ENCODE results near the gene NHLRC4.

Gene NHLRC4, protein sequence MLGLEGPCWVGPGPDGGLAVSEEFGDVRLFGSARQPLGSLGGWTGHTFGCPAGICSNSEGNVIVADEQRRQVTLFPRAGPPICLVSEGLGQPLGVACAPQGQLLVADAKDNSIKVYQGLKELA

DNA sequence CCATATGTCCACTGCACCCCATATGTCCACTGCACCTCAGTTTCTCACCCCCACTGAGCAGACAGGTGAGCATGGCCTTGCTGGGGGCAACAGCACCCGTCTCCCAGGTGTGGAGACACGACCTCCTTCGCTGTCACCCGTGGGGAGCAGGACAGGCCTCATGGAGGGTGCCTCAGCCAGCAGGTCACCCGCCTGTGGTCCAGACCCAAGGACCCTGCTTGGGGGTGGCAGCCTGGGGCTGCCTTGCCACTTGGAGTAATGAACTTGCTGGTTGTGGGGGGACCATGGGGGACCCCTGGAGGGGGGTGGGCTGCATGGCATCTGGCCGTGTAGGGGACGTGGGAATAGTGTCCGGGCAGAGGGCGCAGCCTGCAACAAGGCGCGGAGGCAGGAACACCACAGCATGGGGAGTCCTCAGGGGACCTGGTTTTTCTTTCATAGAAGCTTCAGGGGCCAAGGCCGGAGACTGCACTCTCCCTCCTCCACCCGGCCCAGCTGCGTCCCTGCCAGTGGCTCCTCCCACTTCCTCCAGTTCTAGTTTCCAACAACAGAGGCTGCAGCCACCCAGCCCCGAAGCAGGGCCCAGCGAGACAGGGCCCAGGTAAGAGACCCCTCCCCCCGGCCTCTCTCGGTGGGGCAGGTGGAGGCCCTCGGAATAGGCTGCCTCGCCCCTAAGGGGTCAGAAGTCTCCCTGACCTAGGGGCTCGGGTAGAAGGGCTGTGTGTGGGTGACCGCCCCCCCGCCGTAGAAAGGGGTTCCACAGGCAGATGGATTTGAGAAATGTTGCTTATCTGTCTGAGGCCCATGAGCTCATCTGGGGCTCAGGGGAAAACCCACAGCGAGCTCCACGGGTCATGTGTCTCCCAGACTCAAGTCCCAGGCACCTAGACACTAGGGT lies at the start of gene NHLRC4:
NHLRC4 (plus strand) TSS at position 531 of the 898 bp plus-strand sequence. CDS start 1,043 bp downstream, outside the sequence.
- DNase-seq: peak in 1 of 14 donors; percentile 23

DNA sequence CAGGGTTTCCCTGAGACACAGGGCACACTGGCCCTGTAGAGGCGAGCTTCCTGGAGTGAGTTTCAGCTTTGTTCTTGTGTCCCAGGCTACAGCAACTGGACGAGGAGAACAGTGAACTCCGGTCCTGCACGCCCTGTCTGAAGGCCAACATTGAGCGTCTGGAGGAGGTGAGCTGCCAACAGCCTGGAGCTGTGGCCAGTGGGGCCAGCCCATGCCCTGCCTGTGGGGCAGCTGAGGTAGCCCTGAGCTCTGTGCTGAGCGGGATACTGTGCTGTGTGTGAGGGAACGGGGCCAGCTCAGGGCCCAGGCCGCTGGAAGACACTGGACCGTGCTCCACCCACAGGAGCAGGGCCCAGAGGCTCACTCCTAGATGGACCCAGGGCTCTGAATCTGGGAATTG lies 47.9 kb upstream of the NHLRC4 start:
- peak in 4 of 14 donors; percentile 24 to 51 (median 42) for DNase-seq

DNA sequence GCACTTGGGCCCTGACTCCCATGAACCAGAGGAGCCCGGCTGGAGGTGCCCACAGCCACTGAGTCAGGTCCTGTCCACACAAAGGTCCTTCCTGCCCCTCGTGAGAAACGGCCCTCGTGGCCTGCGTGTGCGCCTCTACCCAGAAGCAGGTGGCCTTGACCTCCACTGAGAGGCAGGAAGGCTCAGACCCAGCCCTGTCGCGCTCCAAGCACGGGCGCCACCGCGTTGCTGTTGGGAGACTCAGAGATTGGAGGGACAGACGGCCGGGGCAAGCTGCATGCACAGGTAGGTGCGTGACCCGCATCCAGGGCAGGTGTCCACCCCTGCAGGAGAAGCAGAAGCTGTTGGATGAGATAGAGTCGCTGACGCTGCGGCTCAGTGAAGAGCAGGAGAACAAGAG lies 47.4 kb upstream of the NHLRC4 start:
- DNase-seq: no peak

DNA sequence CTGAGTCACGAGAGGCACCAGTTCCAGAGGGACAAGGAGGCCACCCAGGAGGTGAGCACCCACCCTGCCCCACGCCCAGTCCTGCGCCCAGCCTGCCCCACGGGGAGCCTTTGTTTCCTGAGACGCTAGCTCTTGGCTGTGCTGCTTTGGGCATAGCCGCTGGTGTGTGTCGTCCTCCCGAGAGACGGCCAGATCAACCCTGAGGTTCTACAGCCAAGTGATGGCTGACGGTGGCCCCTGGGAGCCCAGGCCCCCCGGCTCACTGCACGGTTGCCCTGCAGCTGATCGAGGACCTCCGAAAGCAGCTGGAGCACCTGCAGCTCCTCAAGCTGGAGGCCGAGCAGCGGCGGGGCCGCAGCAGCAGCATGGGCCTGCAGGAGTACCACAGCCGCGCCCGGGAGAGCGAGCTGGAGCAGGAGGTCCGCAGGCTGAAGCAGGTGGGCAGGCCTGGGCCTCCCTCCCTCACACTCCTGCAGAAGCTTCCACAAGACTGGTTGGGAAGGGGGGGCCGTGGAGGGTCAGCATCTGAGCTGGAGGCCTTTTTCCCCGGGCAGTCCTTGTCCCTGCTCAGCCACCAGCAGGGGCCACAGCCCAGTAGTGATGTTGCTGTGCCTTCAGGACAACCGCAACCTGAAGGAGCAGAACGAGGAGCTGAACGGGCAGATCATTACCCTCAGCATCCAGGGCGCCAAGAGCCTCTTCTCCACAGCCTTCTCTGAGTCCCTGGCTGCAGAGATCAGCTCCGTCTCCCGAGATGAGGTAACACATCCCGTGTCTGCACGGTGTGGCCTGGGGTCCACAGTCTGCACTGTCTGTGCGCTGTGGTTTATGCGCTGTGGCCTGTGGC lies 46.7 kb upstream of the NHLRC4 start:
- no peak for DNase-seq

DNA sequence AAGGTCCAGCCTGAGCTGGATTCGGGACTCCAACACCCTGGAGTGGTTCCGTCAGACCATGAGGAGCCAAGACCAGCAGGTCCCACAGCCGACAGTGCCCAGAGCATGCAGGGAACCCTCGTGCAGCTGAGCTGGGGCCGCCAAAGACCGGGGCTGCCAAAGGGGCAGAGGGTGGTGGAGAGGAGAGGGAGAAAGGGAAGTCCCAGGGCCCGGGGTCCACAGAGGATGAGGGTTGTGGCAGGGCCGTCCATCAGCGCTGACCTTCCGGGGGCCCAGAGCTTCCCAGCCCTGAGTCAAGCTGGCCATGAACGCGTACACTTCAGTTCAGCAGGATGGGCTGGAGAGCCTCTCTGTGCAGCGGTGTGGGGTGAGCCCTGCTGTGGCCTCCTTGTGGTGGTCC lies 46.0 kb upstream of the NHLRC4 start:
- DNase-seq: no peak

DNA sequence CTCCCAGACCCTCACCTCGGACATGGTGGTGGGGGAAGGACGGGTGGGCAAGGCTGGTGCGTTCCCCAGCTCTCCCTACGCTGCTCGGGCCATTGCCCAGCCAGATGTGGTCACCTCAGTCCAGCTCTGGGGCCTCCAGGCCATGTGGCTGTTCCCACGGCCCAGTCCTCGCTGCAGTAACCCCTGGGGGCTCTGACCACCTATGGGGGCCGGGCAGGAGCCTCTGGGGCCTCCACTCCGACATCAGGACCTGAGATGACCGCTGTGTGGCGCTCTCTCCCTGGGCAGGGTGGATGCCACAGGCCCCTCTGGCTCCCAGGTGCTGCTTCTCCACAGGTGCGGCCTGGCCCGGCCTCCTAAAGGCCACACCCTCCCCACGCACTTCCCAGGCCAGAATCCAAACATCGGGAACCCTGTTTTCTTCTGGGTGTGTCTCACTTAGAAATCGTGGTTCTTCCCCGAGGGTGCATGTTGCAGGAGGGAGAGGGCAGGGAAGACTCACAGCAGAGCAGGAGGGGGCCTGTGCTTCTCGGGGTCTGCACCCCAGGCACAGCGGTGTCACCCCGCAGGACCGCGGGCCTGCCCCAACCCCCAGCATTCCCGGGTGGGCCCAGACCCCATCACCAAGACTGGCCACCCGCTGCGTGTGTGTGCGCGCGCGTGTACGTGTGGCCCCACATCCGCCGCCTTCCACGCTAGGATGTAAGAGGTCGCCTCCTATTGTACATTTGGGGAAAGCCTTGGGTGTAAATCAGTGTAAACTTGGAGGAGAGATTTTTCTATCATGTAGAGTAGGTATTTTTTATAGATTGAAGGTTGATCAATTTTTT lies 45.2 kb upstream of the NHLRC4 start:
- no peak for DNase-seq

DNA sequence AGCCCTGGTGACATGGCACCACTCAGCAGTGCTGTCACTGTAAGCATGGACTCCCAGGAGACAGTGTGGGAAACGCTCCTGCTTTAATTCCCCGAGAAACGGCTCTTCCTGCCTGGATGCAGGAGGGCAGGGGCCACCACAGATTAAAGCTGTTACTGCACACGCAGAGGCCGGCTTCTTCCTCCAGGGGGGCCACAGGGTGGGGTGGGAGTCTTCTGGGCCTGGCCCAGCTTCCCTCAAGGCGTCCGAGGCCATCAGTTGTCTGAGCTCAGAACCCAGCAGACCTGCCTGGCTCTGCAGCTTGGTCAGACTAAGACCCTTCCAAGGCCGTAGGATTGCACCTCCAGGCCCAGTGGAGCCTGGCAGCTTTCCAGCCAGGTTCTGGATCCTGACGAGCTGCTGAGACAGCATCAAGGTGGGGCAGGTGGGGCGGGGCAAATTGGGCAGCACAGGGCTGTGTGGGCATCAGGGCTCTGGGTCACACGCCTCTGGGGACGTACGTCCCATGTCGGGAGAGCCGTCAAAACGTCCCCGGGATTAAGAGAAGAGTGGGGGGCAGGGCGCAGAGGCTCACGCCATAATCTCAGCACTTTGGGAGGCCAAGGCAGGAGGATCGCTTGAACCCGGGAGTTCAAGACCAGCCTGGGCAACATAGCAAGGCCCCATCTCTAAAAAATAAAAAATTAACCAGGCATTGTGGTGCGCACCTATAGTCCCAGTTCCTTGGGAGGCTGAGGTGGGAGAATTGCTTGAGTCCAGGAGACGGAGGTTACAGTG lies 44.3 kb upstream of the NHLRC4 start:
- DNase-seq: no peak

DNA sequence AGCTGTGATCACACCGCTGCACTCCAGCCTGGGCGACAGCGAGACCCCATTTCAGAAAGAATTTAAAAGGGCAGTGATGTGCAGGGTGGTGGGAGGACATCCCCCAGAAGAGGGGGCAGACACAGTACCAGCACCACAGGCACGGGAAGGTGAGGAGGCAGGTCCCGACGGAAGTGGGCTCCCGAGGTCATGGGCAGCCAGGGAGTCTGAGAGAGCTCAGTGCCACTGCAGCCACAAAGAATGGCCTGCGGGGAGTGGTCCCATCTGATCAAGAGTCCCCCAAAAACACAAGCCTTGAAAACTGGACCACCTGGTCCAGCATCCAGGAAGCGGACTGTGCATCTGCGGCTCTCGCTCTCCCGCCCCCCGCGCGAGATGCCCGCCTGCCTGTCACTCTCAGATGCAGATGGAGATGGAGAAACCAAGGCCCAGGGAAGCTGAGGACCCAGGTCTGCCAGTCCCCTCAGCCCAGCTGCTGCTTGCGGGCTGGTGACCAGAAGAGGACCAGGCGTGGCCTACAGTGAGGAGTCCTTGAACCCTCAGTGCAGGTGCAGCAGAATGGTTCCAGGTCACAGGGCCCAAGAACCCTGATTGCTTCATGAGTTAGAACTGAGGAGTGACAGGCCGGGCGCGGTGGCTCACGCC lies 43.6 kb upstream of the NHLRC4 start:
- DNase-seq: no peak

DNA sequence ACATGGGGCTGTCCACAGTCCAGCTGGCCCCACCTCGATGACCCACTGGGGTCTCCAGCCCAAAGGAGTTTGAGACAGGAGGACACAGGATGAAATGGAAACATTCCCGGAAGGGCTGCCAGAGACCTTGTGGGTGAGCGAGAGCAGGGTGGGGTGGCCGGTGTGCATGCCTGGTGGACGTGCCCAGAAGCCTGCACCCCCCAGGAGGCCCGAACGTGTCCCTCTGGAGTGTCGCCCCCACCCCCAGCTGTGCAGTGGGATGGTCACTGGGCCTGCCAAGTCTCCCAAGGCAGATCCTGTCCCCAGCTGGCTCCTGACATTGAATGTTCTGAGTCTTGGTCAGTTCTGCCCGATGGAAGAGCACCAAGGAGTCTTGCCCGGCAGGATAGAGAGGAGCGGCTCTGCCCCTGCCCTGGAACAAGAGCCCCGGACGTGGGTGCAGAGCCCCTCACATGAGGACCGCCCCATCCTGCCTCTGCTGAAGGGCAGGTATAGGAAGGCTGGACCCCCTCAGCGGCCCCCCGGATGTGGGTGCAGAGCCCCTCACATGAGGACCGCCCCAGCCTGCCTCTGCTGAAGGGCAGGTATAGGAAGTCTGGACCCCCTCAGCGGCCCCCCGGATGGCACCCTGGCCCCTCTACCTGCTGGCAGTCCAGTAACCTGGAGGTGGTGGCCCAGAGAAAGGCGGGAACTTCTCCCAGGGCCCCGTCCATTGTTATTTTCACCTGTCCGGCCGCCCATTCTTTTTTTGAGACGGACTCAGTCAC lies 42.3 kb upstream of the NHLRC4 start:
- no peak for DNase-seq

DNA sequence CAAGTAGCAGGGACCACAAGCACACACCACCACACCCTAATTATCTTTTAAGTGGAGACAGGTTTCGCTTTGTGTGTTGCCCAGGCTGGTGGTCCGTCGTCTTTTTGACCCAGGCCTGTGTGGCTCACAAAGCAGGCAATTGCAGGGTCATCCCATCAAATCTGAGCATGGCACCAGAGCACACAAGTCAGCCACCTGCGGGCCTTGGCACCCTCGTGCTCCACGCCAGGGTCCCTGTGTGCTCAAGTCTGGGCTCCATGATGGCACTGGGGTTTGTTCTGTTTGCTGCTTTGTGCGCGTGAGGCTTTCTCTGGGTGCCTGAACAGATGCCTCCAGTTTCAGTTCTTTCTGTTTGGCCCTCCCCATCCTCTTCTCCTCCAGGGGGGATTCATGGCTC lies 41.7 kb upstream of the NHLRC4 start:
- DNase-seq: no peak

DNA sequence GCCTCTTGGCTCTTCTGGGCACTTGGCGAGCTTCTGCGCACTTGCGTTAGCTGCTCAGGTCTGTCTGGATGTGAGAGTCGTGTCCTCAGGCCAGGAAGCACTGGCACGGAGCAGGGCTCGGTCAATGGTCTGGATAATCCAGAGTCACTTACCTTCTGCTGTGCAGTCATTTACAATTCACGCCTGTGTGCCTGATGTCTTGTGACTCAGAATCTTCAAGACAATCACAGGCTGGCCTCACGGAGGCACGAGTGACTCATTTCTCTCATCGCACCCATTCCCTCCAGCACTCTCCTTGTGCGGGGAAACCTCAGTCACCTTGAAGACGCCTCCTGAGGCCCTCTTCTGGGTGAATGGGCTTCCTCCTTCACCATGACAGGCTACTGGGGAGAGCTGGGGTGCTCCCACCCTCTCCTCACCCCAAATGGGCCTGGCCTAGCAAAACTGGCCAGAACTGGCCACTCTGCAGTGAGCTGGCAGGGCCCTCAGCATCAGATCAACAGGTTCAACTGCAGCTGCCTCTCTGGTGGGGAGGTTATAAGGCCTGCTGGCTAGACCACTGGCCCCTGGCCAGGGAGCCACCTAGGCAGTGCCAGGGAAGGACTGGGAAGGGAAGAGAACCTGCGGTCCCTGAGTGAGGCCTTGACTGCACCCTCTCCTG lies 41.2 kb upstream of the NHLRC4 start:
- peak in 1 of 14 donors; percentile 43 for DNase-seq

DNA sequence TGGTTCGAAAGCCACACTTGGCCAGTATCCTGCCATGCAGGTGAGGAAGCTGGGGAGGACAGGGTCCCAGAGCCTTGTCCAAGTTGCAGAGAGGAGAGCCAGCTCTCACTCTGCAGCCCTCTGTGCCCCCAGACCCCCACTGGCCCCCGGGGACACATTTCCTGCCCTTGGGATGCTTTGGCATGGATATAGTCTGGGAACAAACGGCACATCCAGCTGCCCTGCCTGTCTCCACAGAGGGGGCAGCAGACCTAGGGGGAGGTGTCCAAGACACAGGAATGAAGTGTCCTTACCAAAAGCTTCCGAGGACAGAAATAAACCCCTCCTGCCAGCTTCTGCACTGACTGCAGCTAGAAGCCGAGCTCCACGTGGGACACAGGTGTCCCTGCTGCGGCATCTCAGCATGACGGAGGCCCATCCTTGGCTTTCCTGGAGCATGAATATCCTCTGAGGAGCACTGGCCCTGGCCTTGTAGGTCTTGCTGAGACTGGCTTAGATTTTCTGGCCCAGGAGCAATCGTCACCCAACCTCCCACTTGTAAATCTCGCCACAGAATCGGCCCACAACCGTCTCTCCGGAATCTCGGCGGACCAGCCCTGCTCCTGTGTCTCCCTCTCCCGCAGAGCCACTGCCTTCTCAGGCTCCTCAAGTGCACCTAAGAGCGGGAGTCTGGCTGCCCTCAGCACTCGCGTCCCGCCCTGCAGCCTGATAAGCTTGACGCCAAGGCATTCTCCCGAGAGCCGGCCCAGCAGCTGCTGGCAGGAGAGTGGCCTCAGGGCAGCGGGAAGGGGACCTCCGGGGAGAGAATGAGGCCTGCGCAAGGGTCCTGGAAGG lies 40.4 kb upstream of the NHLRC4 start:
- DNase-seq: peak in 3 of 14 donors; percentile 23 to 60 (median 24)

DNA sequence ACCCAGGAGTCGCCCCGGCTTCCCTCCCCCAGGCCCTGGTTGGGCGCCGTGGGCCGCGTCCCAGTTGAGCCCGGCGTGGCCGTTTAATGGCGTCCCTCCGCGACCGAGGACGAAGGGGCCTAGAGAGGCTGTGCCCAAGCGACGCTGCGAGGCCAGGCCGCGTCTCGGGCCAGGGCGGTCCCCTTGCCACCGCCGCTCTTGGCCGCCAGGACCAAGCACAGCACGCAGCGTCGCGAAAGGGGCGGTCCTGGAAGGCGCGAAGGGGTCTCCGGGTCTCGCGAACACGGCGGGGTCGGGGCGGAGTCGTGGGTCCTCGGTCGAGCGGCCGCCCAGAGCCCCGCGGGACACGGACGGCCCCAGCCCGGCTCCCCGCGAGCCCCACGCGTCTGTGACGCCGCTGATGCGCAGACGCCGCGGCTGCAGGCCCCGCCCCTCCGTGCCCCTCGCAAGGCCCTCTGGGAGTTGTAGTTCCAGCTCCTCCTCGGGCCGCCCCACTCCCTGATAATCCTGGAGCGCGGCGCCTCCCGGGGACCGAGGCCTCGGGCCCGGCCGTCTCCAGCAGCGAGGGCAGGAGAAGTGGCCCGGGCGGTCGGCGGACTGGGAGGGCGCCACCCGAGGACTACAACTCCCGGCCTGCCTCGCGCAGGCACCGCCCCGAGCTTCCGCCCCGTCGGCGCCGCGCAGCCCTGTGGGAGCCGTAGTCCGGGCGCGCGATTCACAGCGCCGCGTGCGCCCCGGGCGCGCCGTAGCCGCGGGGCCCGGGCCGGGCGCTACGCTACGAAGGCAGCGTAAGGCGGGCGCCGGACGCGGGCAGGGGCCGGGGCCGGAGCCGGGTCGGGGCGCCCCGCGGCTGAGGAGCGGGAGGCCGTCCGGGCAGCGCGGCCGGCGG lies 39.5 kb upstream of the NHLRC4 start, which contains the start of gene CAPN15:
CAPN15 (plus strand) TSS at position 698 of the 889 bp plus-strand sequence. CDS start 19,127 bp downstream, outside the sequence.
- DNase-seq: peak; percentile 38 to 96 (median 84)

DNA sequence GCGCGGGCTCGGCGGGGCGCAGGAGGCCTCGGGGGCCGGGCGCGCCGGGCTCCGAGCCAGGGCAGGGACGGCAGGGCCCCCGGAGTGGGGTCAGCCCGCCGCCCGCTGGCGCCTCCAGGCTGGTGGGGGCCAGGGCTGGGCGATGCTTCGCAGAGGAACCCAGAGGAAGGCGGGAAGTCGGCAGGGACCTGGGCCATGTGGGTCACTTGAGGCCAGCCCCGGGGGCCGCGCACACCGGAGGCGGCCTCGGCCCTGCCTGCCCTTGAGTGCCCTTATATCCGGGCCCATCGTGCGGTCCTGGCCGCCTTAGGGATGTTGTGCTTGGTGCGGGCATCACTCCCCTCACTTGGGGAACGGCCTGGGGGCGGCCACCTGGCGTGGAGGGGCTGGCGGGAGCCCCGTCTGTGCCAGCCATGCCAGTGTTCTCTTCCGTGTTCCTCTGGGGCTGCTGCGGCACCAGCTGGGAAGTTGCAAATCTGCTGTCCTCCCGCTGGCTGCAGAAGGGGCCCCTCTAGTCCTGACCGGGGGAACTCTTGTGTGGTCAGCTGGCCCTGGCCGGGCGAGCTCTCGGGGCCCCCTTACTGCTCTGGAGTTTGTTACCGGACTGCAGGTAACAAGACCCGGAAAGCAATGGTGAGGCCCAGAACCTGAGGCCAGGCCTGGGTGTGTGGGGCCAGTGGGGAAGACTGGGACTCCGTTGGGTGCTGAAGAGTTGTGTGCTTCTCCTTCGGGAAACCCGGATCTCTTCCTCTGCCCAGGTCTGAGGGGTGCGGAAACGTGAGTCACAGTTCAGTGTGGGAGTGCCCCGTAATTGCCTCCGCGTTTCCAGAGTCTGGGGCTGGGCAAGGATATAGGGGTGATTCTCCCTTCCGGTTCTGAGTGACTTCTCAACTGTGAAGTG lies 38.4 kb upstream of the NHLRC4 start:
- peak in 2 of 14 donors; percentile 38 for DNase-seq

DNA sequence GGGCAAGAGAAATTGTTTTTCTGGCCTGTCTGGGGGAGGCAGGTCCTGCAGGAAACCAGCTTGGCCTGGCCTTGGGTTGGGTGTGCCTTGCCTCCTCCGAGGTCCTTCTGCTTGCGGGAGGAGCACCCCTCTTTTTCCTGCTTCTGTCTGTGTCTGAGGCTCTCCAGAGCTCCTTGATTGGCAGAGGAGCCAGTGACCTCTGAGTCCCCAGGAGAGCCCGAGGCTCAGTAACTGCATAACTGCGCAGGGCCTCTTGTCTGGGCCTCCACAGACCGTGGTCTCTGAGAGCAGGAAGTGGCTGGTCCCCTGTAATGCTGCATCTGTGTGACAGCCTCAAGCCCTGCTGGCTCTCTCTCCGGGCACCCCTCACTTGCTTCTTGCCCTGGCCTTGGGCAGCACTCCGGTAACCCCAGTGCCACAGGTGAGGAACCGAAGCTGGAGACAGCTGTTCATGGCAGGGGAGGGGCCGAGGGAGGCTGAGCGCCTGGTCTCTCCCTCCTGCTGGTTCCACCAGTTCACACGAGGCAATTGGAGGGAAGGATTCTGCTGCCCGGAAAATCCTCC lies 37.7 kb upstream of the NHLRC4 start:
- no peak for DNase-seq

Measured in C1 segment of cervical spinal cord (tissue), 14 donors.